ENCODE data around the gene PRKCA. TPM values are rescaled to one million over a fixed set of nuclear protein-coding genes. Genes with fewer than 3 reads are reported as not detected.

The PRKCA gene
- total RNA-seq, 1 donor from 2014 or later: 112 TPM

DNA sequence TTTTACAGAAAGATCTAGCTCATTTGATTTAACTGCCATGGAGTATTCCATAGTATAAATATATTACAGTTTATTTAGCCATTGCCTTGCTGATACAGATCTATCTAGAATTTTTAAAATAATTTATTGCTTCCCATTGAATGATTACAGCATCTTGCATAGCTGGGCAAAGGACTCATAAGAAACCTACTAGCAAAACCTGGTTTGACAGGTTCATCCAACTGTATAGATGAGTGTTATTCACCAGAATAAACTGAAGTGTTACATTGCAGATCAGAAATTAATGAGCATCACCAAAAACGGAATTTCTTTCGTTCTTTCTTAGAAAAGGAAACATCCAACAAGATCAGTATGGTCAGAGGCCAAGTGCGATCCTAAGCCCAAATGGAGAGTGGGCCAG lies 330.3 kb downstream of the PRKCA start:
- intact Hi-C loops (cut with micrococcal nuclease): loop anchor here (5.0 kb wide), 2 partner anchors 375 to 440 kb away; partner anchors contain the start of gene CEP112

DNA sequence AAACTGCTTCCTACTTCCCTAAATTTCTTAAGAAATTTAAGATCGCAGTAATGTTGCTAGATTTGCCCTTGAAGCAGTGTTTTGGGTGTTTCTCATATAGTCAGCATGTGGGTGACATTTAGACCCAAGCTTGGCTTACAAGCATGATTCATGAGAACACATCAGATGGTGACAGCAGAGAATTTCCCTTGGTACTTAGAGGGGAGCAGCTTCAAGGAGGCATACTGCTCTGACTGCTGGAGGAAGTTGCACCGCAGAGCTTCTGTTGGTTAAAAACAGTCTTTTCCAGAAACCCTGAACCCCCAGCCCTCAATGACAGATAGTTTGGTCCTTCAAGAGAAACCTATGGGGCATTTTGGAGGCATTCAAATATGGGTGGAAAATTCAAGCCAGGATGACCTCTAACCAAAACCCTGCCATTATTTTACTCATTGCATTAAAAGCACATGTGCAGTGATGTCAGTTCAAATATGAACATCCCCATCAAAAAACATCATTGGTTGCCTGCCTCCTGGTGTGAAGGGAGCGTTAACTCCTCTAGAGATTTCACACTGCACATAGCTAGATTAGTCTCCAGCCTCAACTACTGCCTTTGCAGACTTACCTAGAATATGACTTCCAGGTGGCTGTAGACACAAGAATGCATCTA lies 331.0 kb downstream of the PRKCA start:
- intact Hi-C loops (cut with micrococcal nuclease): loop anchor here (5.0 kb wide), 2 partner anchors 376 to 441 kb away; partner anchors contain the start of gene CEP112

DNA sequence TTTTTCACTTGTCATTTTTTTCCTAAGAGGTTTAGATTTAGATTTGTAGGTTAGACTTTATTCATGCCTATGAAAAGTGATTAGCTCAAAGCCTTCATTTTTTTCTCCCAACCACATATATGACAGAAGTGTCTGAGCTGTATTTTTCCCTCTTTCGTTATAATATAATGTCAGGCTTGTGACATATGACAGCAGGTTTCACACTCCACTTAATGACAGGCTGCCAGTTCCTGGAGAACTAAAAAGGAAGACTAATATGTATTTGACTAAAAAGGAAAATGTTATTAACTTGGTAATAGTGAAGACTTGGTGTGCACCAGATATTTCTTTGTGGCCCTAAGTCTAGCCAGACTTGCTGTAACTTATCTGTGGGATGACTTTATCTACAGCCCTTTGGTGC lies 331.8 kb downstream of the PRKCA start:
- intact Hi-C loops (cut with micrococcal nuclease): loop anchor here (5.0 kb wide), 2 partner anchors 377 to 442 kb away; partner anchors contain the start of gene CEP112

DNA sequence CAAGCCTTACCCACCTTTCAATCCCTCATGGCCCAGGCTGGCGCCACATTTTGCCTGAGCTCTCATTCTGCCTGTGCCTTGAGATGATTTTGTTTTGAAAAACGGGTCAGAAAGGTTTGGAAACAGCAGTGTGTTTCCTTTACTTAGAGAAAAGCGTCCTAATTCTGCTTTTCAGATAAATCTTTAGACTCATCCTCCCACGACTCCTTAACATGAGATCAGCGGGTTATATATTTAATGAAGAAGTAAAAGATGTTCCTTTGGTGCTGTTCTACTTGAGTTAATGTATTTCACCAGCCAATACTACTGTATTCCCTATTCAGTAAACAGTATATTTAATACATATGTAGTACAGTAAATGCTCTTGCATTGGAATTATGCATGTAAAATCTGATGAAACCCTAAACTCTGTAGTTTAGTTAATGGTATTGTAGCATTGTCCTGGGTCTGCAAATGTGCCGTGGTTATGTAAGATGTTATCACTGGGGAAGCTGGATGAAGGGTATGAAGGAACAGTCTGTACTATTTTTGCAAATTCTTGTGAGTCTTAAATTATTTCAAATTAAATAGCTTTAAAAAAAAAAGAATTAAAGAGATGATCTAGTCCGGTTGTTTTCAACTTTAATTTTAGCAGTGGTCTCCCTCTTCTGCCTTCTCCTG lies 333.1 kb downstream of the PRKCA start:
- intact Hi-C loops (cut with micrococcal nuclease): no loop called here

DNA sequence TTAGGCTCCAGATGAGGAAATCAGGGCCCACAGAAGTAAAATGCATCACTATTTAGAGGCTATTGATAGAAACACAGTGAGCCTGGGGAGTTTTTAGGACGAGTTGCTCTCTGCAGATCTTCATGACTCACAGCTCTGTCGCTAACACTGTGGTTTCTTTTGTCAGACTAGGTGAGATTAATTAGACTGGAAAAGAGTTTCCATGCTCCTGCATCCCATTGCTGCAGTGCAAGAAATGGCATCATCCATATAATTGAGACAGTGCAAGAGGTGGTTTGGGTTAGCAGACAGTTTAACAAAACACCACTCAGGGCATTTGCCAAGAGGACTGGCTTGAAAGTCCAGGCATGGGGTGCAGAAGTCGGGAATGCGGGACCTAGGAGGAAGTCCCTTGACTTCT lies 333.7 kb downstream of the PRKCA start:
- intact Hi-C loops (cut with micrococcal nuclease): no loop called here

DNA sequence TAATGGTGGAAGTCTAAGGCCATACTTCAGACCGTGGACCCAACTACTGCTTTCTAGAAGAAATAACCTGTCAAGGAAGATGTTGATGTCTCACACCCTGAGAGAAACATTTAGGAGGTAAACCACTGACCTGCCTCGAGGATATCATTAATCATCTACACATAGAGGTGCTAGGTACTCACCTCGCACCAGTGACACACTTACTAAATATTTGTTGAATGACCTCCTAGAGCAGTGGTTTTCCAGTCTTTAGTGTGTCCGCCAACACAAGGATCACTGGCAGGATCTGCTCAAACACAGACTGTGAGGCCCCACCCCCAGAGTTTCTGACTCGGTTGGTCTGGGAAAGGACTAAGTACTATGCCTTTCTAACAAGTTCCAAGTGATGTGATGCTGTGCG lies 335.1 kb downstream of the PRKCA start:
- intact Hi-C loops (cut with micrococcal nuclease): no loop called here

DNA sequence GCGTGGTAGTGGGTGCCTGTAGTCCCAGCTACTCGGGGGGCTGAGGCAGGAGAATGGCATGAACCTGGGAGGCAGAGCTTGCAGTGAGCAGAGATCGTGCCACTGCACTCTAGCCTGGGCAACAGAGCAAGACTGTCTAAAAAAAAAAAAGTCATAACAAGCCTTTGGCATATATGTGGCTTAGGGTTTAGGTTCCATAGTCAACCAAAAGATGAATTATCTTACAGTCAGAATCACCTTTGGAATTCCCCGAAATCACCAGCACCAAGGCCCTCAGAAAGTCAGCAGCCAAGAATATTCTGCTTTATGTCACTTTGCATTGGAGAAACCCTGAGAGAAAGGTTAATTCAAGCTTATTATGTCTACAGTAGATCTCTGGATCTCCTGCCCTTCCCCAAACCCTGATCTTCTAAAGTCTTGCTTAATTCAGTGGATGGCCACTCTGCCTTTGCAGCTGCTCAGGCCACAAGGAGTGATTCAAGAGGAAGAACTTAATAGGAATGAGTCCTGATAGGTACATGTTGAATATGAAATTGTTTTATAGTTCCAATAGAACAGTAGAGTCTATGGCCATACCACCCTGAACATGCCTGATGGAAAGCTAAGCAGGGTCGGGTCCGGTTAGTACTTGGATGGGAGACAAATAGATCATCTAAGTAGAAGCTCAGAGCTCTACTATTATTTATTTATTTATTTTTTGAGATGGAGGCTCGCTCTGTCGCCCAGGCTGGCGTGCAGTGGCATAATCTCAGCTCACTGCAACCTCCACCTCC lies 336.5 kb downstream of the PRKCA start:
- intact Hi-C loops (cut with micrococcal nuclease): no loop called here

DNA sequence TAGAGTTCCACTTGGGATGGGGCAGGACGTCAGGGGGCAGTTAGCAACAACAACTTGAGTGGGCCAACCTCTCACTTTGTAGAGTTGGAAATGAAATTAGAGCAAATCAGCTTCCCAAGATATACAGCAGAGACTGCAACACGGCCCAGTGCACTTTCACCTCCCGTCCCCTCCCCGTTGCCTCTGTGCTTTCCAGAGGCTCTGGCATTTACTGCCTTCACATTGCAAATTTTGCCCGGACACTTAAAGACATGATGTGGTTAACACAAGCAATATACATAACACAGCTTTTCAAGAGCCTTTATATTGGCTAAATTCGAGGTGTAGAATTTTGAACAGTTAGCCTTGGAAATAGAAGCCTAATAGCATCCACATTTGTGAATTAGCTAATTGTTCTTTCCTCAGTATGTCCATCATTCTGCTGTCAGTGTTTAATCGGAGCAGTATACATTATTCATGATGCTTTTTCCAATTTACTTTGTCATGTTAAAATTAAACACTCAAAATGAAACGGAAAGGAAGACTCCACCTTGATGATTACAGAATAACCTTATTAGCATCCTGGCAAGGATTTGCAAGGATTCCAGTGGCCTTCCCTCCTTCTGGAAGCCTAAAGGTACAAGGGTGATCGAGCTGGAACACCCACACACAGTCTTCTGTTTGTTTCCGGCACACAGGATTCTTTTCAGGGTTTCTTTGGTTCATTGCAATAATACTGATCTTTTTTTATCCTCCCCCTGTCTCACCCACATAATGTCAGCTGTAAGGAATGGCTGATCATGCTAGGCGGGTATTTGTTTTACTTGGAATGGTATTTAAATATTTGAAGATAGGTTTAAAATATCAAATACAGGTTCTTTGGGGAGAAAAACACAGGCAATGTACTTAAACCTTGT lies 341.6 kb downstream of the PRKCA start:
- intact Hi-C loops (cut with micrococcal nuclease): no loop called here

DNA sequence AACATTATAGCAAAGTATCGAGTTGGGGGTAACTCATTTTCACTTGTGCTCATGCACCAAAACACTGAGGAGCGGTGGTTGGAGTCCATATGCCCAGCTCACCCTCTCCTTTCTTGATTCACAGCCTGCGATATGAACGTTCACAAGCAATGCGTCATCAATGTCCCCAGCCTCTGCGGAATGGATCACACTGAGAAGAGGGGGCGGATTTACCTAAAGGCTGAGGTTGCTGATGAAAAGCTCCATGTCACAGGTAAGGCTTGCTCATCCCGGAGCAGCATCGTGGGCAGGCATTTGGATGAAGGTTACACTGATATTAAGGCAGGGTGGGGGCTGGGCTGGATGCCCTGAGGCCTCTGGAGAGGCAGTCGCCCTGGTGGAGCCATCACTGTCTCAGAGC lies 342.8 kb downstream of the PRKCA start:
- intact Hi-C loops (cut with micrococcal nuclease): no loop called here

DNA sequence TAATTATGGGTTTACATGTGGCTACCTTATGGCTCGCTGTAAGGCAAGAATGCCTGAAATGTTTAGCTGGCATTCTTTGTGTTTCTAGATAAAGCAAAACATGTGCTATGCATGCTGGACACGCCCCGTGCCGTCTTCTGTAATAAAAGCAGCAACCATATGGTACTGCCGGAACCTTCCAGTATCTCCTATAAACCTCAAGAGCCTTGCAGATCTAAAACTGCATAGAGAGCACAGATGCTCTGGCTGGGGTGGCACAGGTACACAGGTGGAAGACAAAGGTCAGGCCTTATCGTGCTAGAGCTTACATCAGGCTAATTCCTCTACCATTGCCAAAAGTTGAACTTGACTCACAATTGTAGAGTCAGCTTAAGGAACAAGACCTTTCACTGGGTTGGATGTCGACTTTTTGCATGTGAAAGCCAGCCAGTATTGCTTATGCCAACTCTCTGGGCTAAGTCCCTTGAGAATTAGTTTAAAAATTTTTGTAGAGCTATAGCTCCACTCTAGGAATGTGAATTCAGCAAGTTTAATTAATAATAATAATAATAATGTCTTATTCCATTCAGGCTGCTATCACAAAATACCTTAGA lies 345.1 kb downstream of the PRKCA start:
- intact Hi-C loops (cut with micrococcal nuclease): no loop called here

DNA sequence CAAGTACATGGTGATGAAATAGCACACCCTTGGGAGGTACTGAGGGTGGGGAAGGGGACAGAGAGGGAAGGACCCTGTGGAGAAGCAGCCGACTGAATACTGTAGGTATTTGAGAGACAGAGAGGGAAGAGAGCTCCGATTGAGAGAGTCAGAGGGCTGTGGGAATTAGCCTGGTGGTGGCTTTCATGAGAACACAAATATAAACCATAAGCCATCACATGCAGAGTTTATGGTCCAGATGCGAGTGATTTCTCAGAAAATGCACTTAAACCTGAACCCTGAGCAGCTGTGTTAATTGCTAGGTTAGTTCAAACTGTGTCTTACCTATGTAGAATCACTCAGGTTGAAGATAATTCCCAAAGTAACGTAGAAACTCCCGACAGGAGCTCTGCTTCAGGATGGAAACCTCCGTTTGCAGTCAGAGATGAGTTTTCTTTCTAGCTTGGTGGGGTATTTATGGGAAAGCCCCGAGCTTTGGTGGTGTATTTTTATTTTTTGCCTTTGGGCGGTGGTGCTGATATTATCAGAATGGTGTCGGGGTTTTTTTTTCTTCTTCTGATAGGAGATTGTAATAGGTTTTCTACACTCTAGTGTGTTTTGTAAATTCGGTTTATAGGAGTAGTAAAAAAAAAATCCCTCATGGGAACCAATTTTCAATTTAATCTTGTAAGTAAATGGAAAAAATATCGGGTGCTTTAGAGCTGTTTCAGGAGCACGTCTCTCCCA lies 347.6 kb downstream of the PRKCA start:
- intact Hi-C loops (cut with micrococcal nuclease): no loop called here

DNA sequence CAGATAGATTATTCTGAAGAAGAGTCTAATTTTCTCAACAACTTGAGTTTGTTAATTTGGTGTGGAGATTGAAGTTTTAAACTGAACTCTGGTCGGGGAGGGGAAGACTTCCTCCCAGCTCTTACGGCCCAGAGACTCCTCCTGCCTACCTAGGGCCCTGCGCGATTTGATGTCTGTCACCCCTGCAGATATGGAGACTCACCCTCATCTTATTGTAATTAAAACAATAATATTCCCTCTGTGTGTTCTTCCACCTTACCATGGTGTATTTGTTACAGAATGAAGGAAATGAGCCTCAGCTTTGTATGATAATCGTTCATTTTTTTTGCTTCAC lies 348.1 kb downstream of the PRKCA start:
- intact Hi-C loops (cut with micrococcal nuclease): no loop called here

DNA sequence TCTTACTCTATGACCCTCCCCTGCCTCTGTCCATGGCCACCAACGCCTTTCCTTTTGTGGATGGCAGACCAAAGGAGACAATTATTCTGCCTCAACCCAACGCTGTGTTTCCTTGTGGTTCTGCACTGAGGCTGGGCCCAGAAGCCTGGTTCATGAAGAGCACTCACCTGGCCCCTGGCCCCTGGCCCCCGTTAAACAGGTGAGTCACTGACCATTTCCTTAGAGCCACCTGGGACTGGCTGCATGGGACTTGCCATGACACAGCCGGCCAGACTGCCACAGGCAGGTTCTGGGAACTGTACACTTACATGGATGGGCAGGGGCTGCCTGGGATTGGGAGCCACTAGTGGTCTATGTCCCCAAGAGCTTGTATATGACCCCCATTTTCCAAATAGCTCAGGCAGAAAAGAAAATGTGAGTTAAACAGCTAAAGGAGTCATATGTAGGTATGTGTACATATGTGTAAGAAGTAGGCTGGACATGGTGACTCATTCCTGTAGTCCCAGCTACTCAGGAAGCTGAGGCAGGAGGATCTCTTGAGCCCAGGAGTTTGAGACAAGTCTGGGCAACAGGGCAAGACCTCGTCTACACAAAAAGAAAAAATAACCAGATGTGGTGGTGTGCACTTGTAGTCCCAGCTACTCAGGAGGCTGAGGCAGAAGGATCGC lies 350.6 kb downstream of the PRKCA start:
- intact Hi-C loops (cut with micrococcal nuclease): no loop called here

DNA sequence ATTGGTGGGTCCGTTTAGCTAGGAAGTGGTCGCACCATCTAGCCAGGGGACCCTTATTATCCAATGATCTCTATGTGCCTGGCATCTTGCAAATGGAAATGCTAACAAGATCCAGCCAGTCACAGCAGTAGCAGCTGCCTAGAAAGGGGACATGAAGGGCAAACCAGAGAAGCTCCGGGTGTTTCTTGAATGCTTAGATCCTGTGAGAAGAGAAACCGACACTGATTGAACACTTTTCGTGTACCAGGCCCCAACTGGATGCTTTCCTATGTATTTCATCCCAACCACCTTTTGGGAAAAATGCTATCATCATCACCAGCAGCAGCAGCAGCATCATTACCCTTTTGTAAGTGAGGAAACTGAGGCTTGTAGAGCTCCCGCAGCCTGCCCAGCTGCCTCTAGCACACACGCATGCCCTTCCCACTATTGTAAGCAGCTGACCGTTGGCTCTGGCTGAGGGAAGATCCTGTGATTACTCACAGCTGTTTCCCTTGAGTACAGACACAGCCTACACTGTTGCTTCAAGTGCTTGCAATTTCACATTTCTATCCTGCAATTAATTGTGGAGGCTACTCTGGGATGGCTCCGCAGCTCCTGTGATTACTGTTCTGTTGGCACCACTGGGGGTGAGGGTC lies 351.8 kb downstream of the PRKCA start:
- intact Hi-C loops (cut with micrococcal nuclease): no loop called here

DNA sequence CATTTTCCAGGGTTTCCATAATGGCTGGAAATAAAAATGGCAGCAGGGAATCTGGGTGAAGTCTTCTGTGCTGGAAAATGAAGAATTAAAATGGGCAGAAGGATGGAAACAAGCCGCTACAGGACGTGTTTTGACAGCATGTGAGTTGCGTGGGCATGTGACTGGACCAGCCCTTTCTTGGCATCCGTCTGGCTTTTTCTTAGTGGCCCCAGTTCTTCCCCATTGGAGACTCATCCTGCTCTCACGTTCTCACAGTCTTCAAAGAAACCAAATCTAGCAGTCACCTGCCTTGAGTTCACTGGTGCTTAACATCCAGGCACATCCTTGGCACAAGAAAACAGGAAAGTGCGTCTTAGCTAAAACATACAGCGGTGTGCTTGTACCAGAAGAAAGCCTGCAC lies 352.4 kb downstream of the PRKCA start:
- intact Hi-C loops (cut with micrococcal nuclease): no loop called here

DNA sequence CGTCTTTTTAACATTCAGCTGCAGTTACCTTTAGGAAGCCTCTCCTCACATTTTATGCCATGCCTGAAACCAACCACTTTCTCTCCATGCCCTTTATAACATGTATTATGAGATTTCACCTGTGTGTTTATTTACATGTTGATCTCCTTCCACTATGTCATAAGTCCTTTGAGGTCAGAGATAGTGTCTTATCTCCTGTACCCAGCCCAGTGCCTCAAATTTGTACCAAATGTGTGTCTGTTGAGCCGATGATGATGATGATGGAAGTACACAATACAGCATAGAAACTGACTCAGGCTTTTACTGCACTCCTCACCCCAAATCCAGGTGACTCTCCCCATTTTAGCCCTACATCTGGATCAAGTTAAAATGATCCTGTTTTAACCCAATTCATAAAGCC lies 353.0 kb downstream of the PRKCA start:
- intact Hi-C loops (cut with micrococcal nuclease): no loop called here

DNA sequence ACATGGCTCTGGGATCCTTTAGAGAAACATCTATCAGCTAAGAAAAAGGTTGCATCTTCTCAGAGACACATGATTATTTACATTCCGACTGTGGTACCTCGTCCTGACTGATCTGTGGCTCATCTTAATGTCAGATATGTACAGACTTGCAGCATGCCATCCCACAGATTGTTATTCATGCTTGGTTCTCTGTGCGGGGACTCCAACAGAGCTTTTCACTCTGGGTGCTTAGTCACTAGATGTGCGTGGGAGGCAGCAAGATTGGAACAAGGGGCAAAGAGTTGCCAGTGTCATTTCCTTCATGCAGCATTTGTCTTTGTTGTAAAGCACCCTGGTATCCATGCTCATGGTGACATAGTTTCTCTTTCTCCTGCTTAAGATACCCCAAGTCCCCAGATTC lies 353.4 kb downstream of the PRKCA start:
- intact Hi-C loops (cut with micrococcal nuclease): no loop called here

DNA sequence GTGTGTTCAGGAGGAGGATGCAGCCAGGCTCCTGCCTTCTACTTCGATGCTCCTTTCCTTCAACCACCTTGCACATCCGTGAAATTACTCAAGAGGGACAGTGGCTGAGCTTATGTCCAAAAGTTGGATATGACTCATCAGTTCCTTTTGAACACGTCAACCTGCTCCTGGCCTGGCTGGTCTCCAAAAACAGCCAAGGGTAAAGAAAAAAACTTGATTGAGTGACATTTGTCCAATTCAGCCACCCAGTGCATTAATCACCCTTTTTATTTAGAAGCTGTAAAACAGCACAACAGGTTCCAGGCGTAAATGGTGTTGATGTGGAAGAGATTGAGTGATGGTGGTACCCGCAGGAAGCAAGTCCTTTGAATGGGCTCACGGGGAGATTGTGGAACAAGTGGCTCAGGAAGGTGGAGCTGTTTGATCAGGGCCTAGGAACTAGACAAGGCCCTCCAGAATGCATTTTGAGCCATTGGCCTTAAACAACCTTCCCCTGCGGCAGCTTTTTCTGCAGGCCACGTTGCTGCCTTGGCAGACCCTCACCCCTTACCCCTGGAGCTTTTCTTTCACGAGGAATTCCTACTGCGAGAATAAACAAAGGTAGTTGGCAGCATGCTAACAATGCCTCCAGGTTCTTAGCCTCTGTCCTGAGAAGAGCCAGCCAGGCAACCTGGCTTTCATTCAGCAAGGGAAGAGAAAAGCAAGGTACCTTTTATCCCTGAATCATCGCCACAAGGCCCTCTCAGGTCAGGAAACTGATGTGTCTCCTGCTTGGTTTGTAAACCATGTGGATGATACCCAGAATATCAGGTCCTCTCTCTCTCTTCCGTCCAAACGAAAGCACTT lies 359.2 kb downstream of the PRKCA start:
- intact Hi-C loops (cut with micrococcal nuclease): no loop called here

Measured in T-helper 2 cell treated with Interferon-gamma antibody and Interleukin-4, amounts not matched to agents 100 ng/mL and 5 ng/mL, for 36 hours (primary cell).